GM12873 (cell line): ENCODE results near the gene RERE.

Experiments used
- CTCF ChIP-seq: IDR thresholded peaks from 2 replicates; pipeline ENCODE4 v1.5.1; 2012; ENCODE audit warnings: low read depth, mild to moderate bottlenecking, moderate library complexity, low read length, control low read depth; ENCODE audit not compliant: insufficient read depth; ENCODE audit errors: missing control alignments

RERE gene

GRCh38 chr1:8736927-8737326 is 80.5 kb downstream of the RERE start:
- no peak for TF ChIP-seq CTCF

DNA sequence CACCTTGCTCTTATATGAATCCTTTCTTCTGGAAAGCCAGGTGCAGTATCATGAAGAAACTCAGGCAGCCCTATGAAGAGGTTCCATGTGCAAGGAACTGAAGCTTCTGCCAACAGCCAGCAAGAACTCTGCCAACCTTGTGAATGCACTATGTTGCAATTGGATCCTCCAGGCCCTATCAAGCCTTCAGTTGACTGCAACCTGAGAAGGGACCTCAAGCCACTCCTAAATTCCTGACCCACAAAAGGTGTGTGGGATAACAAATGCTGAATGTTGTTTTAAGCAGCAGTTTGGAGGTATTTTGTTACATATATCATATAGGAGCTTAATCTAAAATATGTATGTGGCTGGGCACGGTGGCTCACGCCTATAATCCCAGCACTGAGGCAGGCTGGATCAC is 84.0 kb downstream of the RERE start:
- TF ChIP-seq CTCF = no peak

DNA sequence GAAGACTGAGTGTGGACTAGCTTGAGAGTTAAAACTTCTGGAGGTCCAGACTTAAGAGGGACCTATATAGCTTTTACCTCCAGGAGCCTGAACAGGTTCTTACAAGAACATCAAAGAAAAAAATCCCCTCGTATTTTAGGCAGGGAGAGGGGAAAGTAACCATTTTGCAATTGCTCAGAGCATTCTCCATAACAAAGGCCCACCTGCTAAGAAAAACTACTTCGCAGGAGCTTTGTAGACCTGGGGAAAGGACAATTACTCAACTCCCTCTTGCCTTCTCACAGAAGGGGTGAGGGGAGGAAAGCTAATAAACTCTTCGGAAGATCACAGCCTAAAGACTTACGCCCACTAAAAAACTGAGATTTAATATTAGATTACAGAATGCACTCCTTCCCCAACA is 86.3 kb downstream of the RERE start:
- no peak for TF ChIP-seq CTCF

GRCh38 chr1:8728464-8728863 is 89.0 kb downstream of the RERE start:
- no peak for TF ChIP-seq CTCF

DNA sequence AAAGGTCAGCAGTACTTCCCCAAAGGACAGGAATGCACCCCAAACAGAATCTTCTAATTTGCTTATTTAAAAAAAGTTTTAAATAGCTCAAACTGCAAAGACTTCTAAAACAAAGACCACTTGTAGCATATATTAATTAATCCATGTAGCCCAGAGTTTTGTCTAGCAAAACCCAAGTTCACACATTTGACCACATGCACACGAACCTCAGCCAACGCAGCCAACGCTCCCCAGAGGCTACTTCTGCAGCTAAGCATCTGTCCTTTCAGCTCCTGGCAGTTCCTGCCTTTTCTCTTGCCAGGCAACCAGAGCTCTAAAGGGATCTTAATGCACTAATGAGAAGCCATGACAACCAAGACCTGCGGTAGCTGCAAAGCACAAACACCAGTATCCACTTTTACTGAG is 89.6 kb downstream of the RERE start:
- TF ChIP-seq CTCF = no peak

GRCh38 chr1:8723010-8723409 is 94.4 kb downstream of the RERE start:
- no peak for TF ChIP-seq CTCF

DNA sequence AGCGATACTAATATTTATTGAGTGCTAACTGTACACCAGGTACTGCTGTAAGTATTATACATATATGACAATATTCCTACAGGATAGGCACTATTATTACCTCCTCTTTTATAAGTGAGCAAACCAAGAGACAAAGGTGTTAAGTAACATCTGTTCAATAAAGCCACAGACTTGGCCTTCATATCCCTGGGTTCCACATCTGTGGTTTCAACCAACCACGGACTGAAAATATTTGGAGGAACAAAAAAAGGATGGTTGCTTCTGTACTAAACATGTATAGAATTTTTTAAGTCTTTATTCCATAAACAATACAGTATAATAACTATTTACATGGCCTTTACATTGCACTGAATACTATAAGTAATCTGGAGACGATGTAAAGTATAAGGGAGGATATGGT is 95.1 kb downstream of the RERE start:
- no peak for TF ChIP-seq CTCF
